Measurements from ENCODE around the gene FAM162A.
"Not testable (repeated sequence)": the region's sequence is repeated elsewhere in the genome, so short reads cannot be mapped to it uniquely, and the experiment has no call there.

Gene FAM162A

DNA sequence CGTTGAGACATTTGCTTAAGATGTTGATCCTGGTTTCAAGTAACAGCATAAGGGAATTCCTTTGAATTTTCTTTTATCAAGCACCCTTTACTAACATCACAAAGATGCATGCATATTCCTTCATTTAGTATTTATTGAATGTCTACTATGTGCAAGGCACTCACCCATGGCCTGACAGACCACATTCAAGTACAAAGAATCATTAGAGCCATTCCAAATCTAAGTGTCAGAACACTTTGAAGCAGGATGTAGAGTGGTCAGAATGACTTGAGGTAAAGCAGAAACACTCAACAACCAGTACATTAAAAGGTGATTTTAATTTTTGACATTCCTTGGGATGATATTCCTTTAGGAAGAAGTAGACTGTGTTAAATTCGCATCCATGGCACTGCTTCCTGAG, 37.9 kb downstream of the FAM162A start:
- no peak for FAIRE-seq

DNA sequence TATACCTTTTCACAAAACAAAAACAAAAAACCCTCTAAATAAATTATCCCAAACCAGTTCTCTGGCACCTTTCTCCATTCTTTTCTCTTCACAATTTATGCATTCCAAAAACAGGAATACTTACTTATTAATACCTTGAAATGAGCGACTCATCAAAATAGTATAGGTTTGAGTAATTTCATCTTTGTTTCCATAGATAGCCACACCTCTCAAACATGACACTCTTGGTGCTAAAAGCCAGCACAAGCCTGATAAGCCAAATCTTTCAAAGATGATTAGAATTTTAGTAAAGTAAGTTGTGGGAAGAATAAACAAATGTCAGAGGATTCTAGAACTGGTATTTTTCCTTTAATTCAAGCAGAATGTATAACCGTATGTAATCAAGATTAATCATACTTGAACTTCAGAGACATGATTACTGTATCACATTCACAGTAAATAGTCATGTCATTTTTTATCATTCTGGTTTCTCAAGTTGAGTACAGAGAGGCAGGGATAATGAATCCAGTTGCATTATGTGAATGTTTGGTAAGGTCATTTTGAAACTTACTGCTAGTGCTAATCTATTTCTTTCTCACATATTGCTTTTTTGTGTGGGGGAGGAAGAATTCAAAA, 44.0 kb downstream of the FAM162A start:
- FAIRE-seq = no peak

DNA sequence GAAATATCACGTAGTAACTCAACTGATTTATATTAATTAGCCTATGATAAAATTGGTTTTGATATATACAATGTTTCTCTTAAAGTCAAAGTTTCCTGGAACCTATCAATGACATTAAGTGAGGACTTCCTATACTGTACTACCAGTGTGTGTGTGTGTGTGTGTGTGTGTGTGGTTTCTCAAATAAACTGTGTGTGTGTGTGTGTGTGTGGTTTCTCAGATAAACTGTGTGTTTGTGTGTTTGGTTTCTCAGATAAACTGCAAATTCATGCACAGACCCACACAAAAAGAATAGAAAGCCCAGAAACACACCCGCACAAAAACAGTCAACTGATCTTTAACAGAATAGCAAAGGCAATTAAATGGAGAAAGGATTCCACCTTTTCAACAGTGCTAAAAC, 46.4 kb downstream of the FAM162A start:
- no peak for FAIRE-seq

DNA sequence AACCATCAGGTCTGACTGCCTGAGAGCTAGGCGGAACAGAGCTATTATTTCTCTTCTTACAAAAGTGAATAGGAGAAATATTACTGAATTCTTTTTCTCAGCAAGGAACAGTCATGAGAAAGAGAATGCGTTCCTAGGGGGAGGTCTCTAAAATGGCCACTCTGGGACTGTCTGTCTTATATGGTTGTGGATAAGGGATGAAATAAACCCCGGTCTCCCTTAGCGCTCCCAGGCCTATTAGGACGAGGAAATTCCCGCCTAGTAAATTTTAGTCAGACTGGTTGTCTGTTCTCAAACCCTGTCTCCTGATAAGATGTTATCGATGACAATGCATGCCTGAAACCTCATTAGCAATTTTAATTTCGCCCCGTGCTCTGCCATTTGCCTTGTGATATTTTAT, 52.0 kb downstream of the FAM162A start:
- no peak for FAIRE-seq

DNA sequence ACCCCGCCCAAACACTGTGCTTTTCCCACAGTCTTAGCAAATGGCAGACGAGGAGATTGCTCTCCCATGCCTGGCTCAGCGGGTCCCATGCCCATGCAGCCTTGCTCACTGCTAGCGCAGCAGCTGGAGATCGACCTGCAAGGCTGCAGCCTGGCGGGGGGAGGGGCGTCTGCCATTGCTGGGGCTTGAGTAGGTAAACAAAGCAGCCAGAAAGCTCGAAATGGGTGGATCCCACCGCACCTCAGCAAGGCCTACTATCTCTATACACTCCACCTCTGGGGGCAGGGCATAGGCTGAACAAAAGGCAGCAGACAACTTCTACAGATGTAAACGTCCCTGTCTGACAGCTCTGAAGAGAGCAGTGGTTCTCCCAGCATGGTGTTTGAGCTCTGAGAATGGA, 59.1 kb downstream of the FAM162A start:
- FAIRE-seq = no peak

DNA sequence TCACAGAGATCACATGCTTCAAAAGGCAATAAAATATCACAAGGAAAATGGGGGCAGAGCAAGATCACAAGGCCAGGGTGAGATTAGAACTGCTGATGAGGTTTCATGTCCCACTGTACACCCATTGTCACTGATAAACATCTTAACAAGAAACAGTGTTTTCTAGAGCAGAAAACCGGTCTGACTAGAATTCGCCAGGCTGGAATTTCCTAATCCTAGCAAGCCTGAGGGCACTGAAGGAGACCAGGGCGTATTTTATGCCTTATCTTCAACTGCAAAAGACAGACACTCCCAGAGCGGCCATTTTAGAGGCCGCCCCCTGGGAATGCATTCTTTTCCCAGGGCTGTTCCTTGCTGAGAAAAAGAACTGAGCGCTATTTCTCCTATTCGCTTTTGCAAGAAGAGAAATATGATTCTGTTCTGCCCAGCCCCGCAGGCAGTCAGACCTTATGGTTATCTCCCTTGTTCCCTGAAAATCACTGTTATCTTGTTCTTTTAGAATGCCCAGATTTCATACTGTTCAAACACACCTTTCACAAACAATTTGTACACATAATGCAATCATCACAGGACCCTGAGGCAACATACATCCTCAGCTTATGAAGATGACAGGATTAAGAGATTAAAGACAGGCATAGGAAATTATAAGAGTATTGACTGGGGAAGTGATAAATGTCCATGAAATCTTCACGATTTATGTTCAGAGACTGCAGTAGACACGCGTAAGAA, 59.9 kb downstream of the FAM162A start:
- FAIRE-seq = not testable (repeated sequence)

DNA sequence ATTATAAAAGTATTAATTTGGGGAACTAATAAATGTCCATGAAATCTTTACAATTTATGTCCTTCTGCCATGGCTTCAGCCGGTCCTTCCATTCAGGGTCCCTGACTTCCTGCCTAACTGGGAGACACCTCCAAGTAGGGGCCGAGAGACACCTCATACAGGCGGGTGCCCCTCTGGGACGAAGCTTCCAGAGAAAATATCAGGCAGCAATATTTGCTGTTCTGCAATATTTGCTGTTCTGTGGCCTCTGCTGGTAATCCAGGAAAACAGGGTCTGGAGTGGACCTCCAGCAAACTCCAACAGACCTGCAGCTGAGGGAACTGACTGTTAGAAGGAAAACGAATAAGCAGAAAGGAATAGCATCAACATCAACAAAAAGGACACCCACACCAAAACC, 60.5 kb downstream of the FAM162A start:
- not testable (repeated sequence) for FAIRE-seq

DNA sequence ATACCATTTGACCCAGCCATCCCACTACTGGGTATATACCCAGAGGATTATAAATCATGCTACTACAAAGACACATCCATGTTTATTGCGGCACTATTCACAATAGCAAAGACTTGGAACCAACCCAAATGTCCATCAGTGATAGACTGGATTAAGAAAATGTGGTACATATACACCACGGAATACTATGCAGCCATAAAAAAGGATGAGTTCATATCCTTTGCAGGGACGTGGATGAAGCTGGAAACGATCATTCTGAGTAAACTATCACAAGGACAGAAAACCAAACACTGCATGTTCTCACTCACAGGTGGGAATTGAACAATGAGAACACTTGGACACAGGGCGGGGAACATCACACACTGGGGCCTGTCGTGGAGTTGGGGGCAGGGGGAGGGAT, 64.2 kb downstream of the FAM162A start:
- FAIRE-seq = not testable (repeated sequence)

DNA sequence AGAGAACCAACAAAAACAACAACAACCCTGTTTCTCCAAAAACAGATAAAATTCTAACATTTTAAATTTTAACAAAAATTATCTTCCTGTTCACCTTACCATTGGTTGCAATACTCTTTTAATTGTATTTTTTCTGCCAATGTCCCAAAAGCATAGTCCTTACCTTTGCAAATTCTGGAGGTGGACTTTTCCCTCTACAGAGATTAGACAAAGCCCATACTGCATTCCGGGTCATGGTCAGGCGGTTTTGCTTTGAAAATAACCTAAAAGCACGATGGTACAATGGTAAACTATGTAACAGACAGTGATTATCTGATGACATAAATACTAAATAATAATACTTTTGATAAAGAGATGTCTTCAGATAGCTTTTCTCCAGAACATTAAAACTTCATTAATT, 67.4 kb downstream of the FAM162A start:
- FAIRE-seq = no peak

DNA sequence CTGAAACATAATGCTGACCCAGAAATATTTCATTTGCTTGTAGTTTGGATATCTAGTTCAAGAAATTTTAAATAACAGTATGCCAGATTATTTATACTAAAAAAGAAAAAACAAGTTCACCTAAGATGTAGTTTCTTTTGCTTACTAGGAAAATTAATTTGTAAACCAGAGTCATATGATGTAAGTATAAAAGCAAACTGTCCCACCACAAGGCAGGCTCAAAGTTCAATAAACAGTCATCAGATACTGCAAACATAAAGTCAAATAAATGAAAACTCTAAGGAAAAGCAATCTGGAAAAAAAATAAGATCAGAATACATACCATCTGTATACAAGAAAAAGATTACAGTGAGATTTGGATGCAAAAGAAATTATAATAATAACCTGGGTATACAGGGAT, 72.1 kb downstream of the FAM162A start:
- no peak for FAIRE-seq

DNA sequence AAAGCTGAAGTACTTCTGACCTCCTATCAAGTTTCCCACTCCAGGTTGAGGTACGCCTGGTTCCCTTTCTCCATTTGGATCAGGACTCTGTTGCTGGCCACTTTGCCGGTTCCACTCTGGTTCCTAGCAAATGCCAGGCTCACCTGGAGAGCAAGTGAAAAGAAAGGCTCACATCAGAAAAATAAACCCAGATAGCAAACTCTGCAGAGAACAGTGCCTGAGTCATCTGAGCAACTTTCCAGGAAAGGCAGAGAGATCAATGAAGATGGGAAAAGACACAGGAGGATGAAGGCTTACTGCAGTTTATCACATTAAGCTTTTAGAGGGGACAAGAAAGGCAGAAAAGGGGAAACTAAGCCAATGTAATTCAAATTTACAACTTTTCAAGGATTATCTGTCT, 73.7 kb downstream of the FAM162A start:
- FAIRE-seq = no peak

DNA sequence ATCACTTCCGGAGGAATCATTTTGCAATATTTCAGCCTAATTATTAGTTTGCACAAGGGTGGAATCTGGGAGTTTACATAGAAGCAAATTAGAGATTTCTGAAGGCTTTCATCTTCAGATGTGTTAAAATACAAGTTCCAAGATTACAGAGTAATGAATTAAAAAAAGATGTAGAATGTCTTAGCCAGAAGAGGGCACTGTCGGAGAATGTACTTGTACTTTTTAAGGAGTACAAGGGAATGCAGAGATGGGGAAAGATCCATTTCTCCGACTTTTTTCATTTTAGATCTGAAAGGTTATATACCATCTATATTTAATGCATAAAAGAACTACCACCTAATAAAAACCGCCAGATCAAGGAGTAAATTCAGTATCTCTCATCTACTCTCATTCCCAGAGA, 75.0 kb downstream of the FAM162A start:
- peak; percentile 98 for FAIRE-seq

DNA sequence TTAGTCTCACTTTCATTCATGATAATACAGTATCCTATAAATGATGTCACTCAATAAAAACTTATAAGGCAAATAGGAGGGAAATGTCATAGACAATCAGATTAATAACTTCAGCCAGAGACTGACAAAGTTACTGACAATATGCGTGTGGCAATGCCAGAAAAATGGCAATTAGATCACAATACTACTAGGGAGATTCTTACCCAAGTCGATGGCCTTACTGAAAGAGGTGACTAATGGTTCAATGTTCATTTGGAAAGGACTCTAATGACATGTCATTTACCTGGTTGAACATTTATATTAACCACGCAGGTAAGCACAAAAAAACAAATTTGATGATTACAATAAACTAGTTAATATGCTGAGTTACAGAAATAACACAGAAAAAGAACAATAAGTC, 77.8 kb downstream of the FAM162A start:
- no peak for FAIRE-seq
